Effector memory CD8-positive, alpha-beta T cell (primary cell): ENCODE results near the gene PREX1.
"Not testable (repeated sequence)": the region's sequence is repeated elsewhere in the genome, so short reads cannot be mapped to it uniquely, and the experiment has no call there.

ENCODE experiments used
- ATAC-seq: fragments of 150-1000 bp; cut with Tn5 transposase; replicated peaks from 2 replicates; pipeline ENCODE4 v1.10.0; 2021; ENCODE audit warnings: mild to moderate bottlenecking, moderate library complexity
- DNase-seq, 3 experiments: peaks; one replicate each; pipeline ENCODE4 v3.0.0; 2021
- H3K27ac Mint-ChIP-seq, 2 donors: one replicate each; pipeline ENCODE4 v1.8.0; 2022; ENCODE audit warnings: mild to moderate bottlenecking in 2 of 2, mixed read lengths in 2 of 2, moderate library complexity in 2 of 2
- H3K27me3 Mint-ChIP-seq, 2 donors: one replicate each; pipeline ENCODE4 v1.8.0; 2022; ENCODE audit warnings: mixed read lengths in 2 of 2
- H3K36me3 Mint-ChIP-seq: one replicate; pipeline ENCODE4 v1.8.0; 2022; ENCODE audit warnings: mild to moderate bottlenecking, moderate library complexity, mixed read lengths; ENCODE audit not compliant: insufficient read depth
- H3K4me1 Mint-ChIP-seq, 2 donors: one replicate each; pipeline ENCODE4 v1.8.0; 2022; ENCODE audit warnings: low read depth in 2 of 2, mixed read lengths in 2 of 2
- H3K4me3 Mint-ChIP-seq, 2 donors: one replicate each; pipeline ENCODE4 v1.8.0; 2022; ENCODE audit warnings: mild to moderate bottlenecking in 2 of 2, mixed read lengths in 2 of 2, moderate library complexity in 2 of 2
- H3K9me3 Mint-ChIP-seq, 2 donors: one replicate each; pipeline ENCODE4 v1.8.0; 2022; ENCODE audit warnings: mixed read lengths in 2 of 2

Gene PREX1

DNA sequence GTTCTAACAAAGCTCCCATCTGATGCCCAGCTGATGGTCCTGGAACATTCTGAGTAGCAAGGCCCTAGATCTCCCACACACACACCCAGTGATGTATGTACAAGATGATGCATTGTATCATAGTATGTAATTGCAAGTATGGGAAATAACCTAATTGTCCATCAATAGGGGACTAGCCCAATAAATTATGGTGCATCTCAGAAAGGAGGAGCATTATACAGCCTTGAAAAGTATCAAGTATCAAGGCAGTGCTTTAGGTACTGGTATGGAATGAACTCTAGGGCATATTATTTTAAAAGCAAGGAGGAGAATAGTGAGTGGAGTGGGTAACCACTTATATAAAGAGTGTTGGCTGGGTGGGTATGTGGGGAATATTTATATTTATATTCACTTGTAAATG lies 24.8 kb upstream of the PREX1 start:
- H3K36me3 Mint-ChIP-seq = no peaks in the 10 kb centered on the region
- peaks cover 0 to 4% of the 10 kb centered on the region in 2 donors for H3K4me1 Mint-ChIP-seq
- peaks cover 0 to 5% of the 10 kb centered on the region in 2 donors for H3K27me3 Mint-ChIP-seq
- H3K4me3 Mint-ChIP-seq = no peak overlapping the region
- no peak overlapping the region for H3K27ac Mint-ChIP-seq
- DNase-seq = no peak
- H3K9me3 Mint-ChIP-seq = no peaks in the 10 kb centered on the region
- ATAC-seq = no peak

DNA sequence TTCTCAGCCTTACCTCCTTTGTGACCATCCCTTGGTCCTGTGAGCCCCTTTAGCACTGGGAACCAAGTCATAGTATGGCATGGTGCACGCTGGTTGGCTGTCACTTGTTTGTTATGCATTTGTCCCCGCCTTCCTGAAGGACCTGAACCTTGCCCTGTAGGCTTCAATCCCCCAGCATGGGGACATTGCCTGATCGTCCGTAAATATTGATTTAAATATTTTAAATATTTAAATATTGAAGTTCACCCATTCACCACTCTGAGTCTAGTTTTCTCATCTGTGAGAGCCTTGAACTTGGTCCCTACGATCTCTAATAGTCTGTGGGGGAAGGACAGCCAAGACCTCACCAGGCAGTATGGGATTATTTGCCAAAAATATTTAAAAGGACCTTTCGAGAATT lies 23.8 kb upstream of the PREX1 start:
- H3K36me3 Mint-ChIP-seq = no peaks in the 10 kb centered on the region
- H3K4me3 Mint-ChIP-seq = no peak overlapping the region
- H3K9me3 Mint-ChIP-seq = no peaks in the 10 kb centered on the region
- DNase-seq (no peak), ATAC-seq (no peak)
- peaks cover under 1 to 4% of the 10 kb centered on the region in 2 donors for H3K4me1 Mint-ChIP-seq
- H3K27me3 Mint-ChIP-seq = peaks cover 0 to 5% of the 10 kb centered on the region in 2 donors
- H3K27ac Mint-ChIP-seq = no peak overlapping the region

DNA sequence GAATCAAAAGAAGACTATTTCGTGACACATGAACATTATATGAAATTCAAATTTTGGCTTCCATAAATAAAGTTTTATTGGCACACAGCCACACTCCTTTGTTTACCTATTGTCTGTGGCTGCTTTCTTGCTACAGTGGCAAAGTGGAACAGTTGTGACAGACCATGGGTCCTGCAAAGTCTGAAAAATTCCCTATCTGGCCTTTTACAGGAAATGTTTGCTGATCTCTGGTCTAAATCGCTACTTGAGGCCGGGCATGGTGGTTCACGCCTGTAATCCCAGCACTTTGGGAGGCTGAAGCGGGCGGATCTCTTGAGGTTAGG lies 23.1 kb upstream of the PREX1 start:
- H3K4me3 Mint-ChIP-seq = no peak overlapping the region
- no peaks in the 10 kb centered on the region for H3K9me3 Mint-ChIP-seq
- ATAC-seq (no peak), DNase-seq (no peak)
- no peaks in the 10 kb centered on the region for H3K36me3 Mint-ChIP-seq
- no peak overlapping the region for H3K27ac Mint-ChIP-seq
- peaks cover 0 to 5% of the 10 kb centered on the region in 2 donors for H3K27me3 Mint-ChIP-seq
- H3K4me1 Mint-ChIP-seq = peaks cover 3 to 8% of the 10 kb centered on the region in 2 donors

DNA sequence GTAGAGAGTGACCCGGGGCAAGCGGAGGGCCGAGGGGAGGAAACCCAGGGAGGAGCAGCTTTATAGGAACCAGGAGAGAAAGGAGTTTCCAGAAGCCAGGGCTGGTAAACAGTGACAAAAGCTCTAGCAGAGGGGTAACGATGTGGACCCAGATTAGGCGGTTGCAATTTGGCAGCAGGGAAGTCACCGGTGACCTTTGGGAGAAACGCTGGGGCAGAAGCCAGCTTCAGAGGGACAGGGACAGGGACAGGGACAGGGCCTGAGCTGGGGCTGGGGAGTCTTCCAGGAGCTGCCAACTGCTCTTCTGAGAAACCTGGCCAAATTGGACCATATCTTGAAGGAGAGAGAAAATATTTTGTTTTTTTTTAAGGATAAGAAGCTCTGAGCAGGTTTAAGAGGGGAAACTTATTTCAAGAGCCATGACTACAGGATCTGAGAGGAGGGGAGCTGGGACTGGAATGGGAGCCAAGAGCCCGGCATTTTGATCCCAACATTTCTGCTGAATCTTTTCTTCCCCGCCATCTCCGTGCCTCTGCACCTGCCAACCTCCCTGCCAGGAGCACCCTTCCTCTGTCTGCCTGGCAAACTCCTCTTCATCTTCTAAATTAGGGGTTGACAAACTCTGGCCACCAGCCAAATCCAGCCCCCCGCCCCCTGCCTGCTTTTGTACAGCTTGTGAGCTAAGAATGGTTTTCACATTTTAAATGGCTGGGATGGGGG lies 22.6 kb upstream of the PREX1 start:
- no peak for ATAC-seq
- Mint-ChIP-seq H3K4me1 (peaks cover 3 to 8% of the 10 kb centered on the region in 2 donors), H3K4me3 (no peak overlapping the region)

DNA sequence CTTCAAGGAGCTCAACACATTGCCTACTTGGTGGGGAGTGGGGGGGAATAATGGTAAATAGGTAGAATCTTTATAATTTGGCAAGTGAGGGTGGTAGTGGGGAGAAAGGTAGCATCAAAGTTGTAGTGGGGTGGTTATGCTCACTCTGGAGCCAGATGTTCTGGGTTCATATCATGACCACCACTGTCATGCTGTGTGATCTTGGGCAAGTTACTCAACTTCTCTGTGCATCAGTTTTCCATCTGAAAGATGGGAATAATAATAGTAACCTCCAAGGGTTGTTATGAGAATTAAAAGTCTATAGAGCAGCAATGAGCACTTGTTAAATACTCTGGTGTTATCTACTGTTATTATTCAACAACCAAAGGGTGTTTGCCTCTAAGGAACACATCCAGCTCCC lies 22.0 kb upstream of the PREX1 start:
- DNase-seq (no peak), ATAC-seq (no peak)
- H3K4me1 Mint-ChIP-seq = peaks cover 6 to 8% of the 10 kb centered on the region in 2 donors
- H3K27ac Mint-ChIP-seq = peak overlapping the region in 1 of 2 donors; percentile 46
- H3K27me3 Mint-ChIP-seq = peaks cover 0 to 5% of the 10 kb centered on the region in 2 donors
- H3K4me3 Mint-ChIP-seq = no peak overlapping the region
- H3K36me3 Mint-ChIP-seq = no peaks in the 10 kb centered on the region
- H3K9me3 Mint-ChIP-seq = no peaks in the 10 kb centered on the region

More for the DNA sequence above, 22.6 kb upstream of the PREX1 start:
- H3K36me3 Mint-ChIP-seq = no peaks in the 10 kb centered on the region
- peaks cover 0 to 5% of the 10 kb centered on the region in 2 donors for H3K27me3 Mint-ChIP-seq
- no peak overlapping the region for H3K27ac Mint-ChIP-seq
- H3K9me3 Mint-ChIP-seq = no peaks in the 10 kb centered on the region
- no peak for DNase-seq

DNA sequence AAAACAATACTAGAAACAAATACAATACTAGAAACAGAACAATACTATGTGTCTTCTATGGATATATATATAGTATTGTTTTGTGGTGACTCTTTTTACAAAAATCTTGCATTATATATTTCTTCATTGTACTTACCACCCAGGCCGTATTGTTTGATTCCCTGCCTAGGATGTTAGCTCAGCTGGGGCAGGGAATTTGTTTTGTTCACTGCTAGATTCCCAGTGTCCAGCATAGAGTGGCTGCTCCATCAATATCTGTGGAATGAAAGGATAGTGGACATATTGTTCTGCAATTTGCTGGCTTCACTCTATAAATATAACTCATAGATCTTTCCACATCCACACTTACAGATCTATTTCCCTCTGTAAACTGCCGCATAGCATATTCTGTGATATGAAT lies 21.5 kb upstream of the PREX1 start:
- ATAC-seq = no peak
- Mint-ChIP-seq H3K27me3 (peaks cover 0 to 5% of the 10 kb centered on the region in 2 donors), H3K4me3 (no peak overlapping the region), H3K4me1 (peaks cover 7 to 8% of the 10 kb centered on the region in 2 donors), H3K27ac (peak overlapping the region in 1 of 2 donors; percentile 46), H3K9me3 (no peaks in the 10 kb centered on the region), H3K36me3 (no peaks in the 10 kb centered on the region)
- DNase-seq = no peak

DNA sequence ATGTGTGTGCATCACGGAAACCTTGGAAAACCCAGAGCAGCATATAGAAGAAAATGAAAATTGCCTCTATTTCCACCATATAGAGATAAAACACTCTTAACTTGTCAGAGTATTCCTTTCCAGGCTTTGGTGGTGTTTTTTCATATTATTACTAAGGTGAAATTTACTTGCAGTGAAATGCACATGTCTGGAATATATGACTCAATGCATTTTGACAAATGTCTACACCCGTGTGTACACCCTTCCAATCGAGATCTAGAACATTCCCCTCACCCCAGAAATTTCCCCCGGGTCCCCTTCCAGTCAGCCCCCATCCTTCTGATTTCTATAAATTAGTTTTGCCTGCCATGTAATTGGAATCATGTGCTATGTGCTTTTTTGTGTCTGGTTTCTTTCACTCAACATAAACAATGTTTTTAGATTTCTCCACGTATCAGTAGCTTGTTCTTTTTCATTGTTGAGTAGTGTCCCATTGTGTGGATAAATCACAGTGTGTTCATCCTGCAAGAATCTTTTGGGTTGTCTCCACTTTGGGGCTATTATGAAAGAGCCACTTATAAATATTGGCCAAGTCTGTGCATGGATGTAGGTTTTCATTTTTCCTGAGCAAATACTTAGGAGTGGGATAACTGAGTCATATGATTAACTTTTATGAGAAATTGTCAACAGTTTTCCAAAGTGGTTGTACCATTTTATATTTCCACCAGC lies 19.9 kb upstream of the PREX1 start:
- H3K4me1 Mint-ChIP-seq = peaks cover 7 to 8% of the 10 kb centered on the region in 2 donors
- H3K27me3 Mint-ChIP-seq = peaks cover 0 to 5% of the 10 kb centered on the region in 2 donors
- no peaks in the 10 kb centered on the region for H3K9me3 Mint-ChIP-seq
- H3K27ac Mint-ChIP-seq = no peak overlapping the region
- DNase-seq (no peak), ATAC-seq (no peak)
- H3K4me3 Mint-ChIP-seq = no peak overlapping the region
- no peaks in the 10 kb centered on the region for H3K36me3 Mint-ChIP-seq

DNA sequence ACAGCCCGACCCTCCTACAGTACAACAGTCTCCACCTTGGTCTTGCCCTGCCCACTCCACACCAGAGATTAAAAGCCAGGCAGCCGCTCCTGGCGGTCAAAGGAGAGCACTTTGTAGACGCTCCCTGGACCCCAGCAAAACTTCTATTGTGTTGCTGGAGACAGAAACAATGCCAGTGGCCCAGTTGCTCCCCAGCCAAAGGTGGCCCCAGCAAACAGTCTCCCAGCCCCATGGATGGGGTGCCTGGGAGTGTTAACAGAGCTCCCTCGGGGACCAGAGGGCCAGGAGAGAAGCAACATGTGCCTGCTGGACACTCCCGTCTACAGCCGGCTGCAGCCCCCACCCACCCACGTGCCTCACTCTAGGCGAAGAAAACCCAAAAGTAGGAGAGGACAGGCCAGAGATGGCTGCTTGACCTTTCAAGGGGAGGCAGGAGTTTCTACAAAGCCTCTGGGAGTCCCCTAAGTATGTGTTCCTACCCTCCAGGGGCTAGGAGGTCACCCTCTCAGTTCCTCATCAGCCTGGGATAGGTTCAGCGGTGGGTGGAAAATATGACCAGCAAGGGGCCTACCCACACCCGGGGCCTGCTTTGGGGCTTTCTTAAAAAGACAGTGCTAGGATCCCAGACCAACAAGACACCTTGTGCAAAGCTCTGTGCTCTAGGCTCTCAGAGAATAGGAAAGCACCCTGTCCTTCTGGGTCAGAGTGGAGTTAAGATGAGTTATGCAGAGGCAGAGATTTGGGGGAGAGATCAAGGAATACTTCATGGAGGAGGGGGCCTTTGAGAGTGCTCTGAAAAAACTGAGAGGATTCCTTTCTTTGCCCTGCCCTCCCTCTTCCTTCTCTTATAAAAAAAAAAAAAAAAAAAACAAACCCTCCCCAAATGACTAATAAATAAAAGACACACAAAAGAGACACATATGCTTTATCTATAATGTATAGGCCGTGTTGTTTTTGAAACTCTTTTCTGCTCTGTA lies 19.0 kb upstream of the PREX1 start:
- peak; percentile 37 for ATAC-seq
- H3K27ac Mint-ChIP-seq = peak overlapping the region in 1 of 2 donors; percentile 31

DNA sequence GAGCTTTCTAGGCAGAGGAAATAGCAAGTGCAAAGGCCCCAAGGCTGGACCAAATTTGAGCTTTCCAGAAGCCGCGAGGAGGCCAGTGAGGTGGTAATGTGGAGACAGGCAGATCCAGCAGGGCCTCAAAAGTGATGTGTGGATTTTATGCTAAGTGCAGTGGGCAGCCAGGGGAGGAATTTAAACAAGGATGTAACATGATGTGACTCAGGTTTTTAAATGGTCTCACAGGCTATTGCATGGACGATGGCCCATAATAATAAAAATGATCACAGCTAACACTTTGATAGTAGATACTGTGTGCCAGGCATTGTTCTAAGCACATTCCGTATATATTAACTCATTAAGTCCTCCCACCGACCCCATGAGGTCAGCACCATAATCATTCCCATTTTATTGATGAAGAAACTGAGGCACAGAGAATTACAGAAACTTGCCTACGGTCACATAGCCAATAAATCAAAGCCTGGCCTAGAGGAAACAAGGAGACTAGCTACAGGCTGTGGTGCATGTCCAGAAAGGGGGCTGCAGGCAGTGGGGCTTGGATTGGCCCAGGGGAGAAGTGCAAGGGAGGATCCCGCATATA lies 18.0 kb upstream of the PREX1 start:
- H3K9me3 Mint-ChIP-seq = no peaks in the 10 kb centered on the region
- H3K36me3 Mint-ChIP-seq = no peaks in the 10 kb centered on the region
- ATAC-seq = no peak
- H3K27ac Mint-ChIP-seq = no peak overlapping the region
- peaks cover 0 to 5% of the 10 kb centered on the region in 2 donors for H3K27me3 Mint-ChIP-seq
- H3K4me1 Mint-ChIP-seq = peaks cover 8 to 9% of the 10 kb centered on the region in 2 donors
- no peak for DNase-seq
- H3K4me3 Mint-ChIP-seq = no peak overlapping the region

More for the DNA sequence above, 19.0 kb upstream of the PREX1 start:
- no peaks in the 10 kb centered on the region for H3K36me3 Mint-ChIP-seq
- H3K27me3 Mint-ChIP-seq = peaks cover 0 to 5% of the 10 kb centered on the region in 2 donors
- H3K4me3 Mint-ChIP-seq = no peak overlapping the region
- peaks cover 8 to 9% of the 10 kb centered on the region in 2 donors for H3K4me1 Mint-ChIP-seq
- H3K9me3 Mint-ChIP-seq = no peaks in the 10 kb centered on the region
- DNase-seq = no peak

DNA sequence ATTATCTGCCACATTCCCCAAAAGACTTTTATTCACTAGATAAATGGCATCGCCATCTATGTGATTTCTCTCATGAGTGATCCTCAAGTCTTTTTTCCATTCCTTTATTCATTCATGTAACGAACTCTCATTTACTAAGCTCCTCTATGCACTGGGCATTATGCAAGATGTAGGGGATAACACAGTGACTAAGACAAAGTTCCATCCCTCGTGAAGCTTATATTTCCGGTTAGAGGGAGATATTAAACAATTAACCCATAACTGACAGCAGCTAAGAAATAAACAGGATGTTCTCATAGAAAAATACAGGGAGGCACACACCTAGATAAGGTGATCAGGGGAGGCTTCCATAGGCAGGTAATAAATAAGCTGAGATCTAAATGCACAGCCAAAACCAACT lies 17.2 kb upstream of the PREX1 start:
- H3K27ac Mint-ChIP-seq = no peak overlapping the region
- H3K4me3 Mint-ChIP-seq = no peak overlapping the region
- ATAC-seq (no peak), DNase-seq (no peak)
- H3K4me1 Mint-ChIP-seq = peaks cover 6 to 9% of the 10 kb centered on the region in 2 donors
- H3K36me3 Mint-ChIP-seq = no peaks in the 10 kb centered on the region
- H3K9me3 Mint-ChIP-seq = no peaks in the 10 kb centered on the region
- H3K27me3 Mint-ChIP-seq = peaks cover 0 to 2% of the 10 kb centered on the region in 2 donors

DNA sequence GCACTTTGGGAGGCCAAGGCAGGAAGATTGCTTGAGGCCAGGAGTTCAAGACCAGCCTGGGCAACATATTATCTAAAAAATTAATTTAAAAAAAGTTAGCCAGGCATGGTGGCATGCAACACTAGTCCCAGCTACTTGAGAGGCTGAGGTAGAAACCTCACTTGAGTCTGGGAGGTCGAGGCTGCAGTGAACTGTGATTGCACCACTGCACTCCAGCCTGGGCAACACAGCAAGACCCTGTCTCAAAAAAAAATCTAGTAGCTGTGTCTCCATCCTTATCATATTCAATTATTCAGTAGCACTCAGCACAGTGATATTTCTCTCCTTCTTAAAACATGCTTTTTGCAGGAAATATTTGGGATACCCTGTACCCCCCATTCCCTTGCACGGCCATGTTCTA lies 16.1 kb upstream of the PREX1 start:
- H3K27ac Mint-ChIP-seq, DNase-seq, H3K9me3 Mint-ChIP-seq, ATAC-seq, H3K27me3 Mint-ChIP-seq, H3K4me3 Mint-ChIP-seq, H3K36me3 Mint-ChIP-seq: not testable (repeated sequence)
- H3K4me1 Mint-ChIP-seq = peaks cover 5 to 12% of the 10 kb centered on the region in 2 donors

DNA sequence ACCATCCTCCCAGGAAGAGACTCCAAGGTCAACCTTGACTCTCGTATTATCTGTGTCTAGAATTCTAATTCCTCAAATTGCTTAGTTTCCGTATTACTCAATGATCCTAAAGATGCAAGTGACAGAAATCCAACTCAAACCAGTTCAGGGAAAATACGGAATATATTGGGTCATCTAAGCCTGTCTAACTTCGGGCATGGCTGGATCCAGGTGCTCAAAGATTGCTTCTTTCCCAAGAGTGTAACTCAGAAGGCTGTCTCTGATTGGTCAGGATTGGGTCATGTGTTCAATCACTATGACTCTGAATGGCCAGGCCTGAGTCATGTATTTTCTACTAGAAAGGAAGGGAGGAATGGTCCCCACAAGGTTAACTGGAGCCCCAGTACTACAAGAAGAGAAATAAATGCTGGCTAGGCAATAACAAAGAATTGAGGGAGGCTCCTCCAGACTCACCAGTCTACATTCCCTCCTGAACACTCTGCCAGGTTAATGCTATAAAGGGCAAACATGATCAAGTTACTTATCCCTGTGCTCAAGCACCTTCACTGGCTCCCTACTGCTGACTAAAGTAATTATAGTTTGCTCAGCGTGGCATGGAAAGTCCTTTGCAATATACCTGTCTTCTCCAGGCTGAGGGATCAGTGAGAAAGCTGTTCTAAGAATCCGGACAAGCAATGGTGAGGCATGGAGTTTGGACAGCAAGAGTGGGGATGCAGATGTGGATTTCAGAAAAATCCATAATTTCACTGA lies 15.4 kb upstream of the PREX1 start:
- peaks cover 5 to 12% of the 10 kb centered on the region in 2 donors for H3K4me1 Mint-ChIP-seq

More for the DNA sequence above, 15.4 kb upstream of the PREX1 start:
- H3K4me3 Mint-ChIP-seq = no peak overlapping the region
- H3K27me3 Mint-ChIP-seq = no peaks in the 10 kb centered on the region
- DNase-seq (no peak), ATAC-seq (no peak)
- H3K9me3 Mint-ChIP-seq = no peaks in the 10 kb centered on the region
- H3K36me3 Mint-ChIP-seq = no peaks in the 10 kb centered on the region
- H3K27ac Mint-ChIP-seq = no peak overlapping the region
